Measurements from ENCODE around the gene TSPEAR.

- no peak for TF ChIP-seq CTCF (IDR thresholded peaks at IDR 0.05)
- no peak for TF ChIP-seq POLR2A (IDR thresholded peaks at IDR 0.05)
Measured at GRCh38 chr21:44625756-44626155, 85.6 kb downstream of the TSPEAR start.

Data from right lobe of liver (tissue), 4 donors.